NCI-H748 (cell line): ENCODE measurements around the gene NLGN1.

Experiments
- DNase-seq: peaks from one replicate; lab custom pipeline; 2025; ENCODE audit not compliant: unreplicated experiment; lab: John Stamatoyannopoulos, UW

The NLGN1 gene

DNA sequence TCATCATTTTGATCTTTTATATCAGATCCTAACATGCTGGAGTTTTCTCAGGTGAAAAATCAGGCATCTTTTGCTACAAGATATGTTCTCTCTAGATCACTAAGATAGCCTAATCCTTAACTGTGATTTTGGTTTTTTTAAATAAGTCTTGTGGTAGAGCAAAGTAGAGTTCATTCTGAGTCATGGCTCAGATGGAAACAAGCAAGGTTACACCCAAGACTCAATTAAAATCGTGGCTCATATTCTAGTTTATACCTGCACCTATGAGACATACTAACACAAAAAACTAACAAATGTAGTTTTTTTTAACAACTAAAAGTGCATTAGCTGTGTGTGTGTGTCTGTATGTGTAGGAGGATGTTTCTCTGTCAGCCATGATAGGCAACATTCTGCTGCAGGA is 428.2 kb downstream of the NLGN1 start:
- no peak for DNase-seq

DNA sequence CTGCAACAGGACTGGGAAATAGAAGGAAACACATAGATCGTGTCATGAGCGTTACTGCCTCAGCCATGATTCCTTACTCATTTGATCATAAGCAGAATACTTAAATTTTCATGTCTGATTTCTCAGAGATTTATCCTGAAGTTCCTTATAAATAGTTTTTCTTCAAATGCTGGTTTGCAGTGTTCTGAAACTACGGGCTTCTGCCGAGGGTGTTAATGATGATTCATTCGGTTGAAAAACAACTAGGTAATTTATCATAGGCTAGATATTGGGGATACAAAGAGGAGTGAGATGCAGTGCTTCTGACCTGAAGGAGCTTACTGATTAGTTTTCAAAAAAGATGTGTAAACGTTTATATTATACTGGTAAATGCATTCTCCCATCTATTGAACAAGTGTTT is 428.9 kb downstream of the NLGN1 start:
- no peak for DNase-seq

GRCh38 chr3:173826901-173827609 is 429.5 kb downstream of the NLGN1 start:
- no peak for DNase-seq

GRCh38 chr3:173838644-173839043 is 441.1 kb downstream of the NLGN1 start:
- DNase-seq = no peak

GRCh38 chr3:173839859-173840258 is 442.3 kb downstream of the NLGN1 start:
- no peak for DNase-seq

GRCh38 chr3:173841334-173841733 is 443.8 kb downstream of the NLGN1 start:
- DNase-seq = no peak

DNA sequence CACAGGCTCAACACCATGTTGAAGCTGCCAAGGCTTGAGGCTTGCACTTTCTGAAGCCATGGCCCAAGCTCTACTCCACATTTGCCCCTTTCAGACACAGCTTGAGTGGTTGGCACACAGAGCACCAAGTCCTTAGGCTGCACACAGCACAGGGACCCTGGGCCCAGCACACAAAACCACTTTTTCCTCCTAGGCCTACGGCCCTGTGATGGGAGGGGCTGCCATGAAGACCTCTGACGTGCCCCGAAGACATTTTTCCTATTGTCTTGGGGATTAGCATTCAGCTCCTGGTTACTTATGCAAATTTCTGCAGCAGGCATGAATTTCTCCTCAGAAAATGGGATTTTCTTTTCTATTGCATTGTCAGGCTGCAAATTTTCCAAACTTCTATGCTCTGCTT is 445.5 kb downstream of the NLGN1 start:
- DNase-seq = no peak

DNA sequence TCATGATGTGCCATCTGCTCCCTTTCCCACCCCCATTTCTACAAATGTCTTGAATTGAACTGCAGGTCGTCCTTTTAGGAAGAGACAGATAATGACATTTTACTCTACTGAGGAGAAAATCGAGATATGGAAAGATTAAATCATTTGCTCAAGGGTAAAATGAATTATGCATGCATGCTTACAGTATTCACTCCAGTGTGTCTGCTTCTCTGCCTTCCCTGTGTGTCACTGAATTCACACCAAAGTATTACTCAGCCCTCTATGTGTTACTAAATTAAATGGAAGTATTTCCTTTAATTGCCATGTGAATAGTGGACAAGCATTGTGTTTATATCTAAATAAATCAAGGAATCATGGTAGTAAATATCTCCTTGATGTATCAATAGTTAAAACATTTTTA is 449.0 kb downstream of the NLGN1 start:
- DNase-seq = no peak

DNA sequence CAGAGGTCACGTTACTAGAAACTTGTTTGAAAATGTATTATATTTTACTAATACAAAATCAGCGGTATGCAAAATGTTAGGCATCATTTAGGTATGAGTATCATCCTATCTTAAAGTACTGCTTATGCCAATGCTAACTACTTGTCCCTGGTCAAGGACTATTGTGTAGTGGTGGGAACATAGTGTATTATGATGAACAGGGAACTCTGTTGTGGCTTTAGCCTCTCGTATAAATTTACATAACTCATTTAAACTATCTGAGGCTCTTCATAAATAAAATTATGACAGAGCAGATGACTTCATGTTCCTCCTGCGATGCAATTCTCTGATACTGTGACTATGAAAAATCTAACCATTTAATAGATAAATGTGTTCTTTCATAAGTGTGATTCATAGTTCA is 451.9 kb downstream of the NLGN1 start:
- no peak for DNase-seq

DNA sequence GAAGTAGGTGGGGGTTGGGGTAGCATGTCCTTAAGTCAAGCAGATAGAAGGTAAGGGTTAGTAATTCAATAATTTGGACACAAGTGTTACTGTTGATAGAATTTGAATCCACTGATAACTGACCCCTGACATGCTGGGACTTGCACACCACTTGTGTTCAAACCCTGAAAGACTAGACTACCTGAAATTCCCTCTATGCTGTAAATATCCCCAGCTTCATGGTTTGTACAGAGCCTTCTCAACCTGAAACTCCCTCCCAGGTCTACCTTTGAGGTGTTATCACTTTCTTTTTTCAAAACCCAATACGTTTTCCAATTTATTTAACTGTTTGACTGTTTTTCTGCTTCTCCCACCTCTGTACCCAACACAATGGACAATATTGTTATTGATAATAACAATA is 459.6 kb downstream of the NLGN1 start:
- DNase-seq = peak; percentile 2

DNA sequence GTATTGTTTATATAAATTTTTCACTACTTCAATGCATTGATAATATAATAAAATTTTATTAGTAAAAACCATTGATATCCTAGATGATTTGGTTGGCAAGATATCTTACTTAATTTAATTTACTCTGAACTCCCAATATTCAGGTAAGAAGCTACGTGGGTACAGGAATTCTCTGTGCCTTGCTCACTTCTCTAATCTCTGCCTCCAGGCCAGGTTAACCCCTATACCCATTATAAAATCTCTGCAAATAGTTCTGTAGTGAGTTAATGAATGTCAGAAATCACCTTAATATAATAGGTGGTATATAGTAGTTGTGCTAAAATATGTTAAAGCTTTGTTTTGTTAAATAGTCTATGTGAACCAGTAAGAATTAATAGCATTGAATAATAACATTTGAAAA is 465.2 kb downstream of the NLGN1 start:
- DNase-seq = no peak

DNA sequence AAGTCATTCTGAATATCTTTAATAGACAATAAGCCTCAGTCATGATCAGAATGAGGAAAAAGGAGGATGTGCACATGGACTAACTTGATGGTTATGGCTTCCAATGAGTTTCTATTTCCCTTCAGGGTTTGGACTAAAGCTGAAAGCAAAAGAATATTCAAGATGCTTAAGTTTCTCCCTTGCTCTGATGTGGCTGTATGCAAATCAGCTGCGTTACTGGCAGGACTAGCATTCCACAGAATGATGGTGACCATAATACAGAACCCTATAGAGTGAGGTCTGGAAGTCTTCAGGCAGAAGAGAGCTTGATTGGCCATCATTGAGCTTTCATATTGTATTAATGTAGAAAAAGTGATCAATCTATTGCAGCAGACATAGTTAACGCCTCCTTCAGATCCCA is 466.0 kb downstream of the NLGN1 start:
- no peak for DNase-seq

GRCh38 chr3:173865900-173866498 is 468.5 kb downstream of the NLGN1 start:
- no peak for DNase-seq

DNA sequence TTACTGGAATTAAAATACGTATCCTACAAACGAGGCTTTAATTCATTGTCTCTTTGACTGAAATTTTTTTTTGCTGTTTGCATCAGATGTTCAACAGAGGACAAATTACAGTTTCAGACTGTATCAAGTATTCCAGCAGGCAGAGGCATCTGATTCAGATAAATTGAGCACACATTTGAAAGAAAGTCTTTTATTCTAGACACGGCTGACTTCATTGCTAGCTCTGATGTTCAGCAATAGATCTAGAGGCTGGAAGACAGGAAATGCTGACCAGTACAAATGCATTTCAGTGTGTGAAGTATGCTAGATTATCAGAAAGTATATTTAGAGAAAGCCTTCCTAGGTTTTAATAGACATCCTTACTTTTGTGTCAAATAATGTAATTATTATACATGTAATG is 472.2 kb downstream of the NLGN1 start:
- DNase-seq = no peak

GRCh38 chr3:173870976-173871375 is 473.4 kb downstream of the NLGN1 start:
- no peak for DNase-seq

GRCh38 chr3:173875790-173876189 is 478.2 kb downstream of the NLGN1 start:
- no peak for DNase-seq

- DNase-seq = no peak
These were observed 478.9 kb downstream of the NLGN1 start for GRCh38 chr3:173876476-173876875.

- no peak for DNase-seq
These were observed 490.3 kb downstream of the NLGN1 start for GRCh38 chr3:173887888-173888287.

- no peak for DNase-seq
These were observed 492.1 kb downstream of the NLGN1 start for GRCh38 chr3:173889596-173889995.

DNA sequence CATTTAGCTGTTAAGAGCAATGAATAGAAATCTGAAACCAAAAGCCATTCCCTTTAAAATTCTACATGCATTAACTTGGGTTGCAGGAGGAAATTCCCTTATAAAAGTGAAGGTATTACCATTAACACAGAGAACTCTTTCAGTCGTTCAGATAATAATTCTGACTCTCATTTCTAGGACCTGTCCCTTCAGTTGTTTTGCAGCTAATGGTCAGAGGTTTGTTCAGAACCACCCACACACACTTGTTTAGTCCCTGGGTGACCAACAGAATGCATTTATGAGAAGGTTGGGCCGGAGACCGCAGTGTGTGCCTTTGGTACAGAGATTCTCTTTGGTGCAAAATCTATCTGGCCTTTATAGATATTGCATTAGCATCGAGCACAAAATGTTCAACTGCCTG is 492.5 kb downstream of the NLGN1 start:
- no peak for DNase-seq

DNA sequence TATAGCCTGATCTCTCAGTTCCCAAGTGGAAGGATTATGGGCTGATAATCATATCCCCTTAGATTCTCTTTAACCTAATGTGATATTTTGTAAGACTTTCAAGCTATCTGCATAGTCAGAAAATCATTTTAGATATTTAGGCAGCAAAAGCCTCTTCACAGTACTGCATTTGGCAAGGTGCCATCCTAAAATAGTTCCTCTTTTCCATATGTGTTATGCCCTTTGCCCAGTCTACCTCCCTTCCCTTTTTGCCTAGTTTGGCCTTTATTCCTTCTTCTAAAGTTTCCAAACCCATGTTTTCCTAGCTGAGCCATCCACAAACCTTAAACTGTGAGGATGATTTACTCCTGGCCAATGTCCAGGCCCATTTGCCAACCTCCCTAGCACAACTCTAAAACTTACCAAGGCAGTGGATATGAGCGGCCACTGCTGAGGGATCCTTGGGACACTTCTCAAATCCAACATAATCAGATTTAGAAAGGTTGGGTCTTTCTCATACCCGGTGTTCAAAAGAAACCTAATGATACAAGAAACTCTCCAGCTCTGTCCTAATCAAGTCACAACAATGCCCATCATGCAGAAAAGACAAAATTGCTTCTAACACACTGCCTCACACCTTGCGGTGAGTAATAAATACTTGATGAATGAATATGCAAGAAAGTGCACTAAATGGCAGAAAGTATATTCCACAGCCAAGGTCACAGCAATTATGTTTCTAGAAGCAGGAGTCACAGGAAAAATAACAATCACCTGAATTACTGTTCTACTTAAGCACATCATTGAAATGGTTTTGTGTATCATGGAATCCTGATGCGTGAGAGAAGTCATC is 493.9 kb downstream of the NLGN1 start:
- peak; percentile 2 for DNase-seq

DNA sequence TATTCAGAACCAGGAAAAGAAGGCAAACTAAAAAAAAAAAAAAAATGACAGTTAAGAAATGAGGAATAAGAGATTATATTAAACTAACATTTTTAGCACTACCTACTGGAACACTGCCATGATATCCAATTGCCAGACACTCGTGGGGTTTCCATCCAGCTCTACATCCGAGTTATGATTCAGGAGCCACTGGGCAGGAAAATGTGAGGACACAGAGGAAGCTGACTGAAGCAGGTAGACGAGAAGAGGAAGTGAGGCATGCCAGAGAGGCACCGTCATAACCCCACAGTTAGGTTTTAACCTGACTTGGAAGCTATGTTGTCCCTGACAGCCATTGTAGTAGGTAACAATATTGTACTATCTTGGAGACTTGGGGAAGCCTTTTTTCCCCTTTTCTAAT is 495.0 kb downstream of the NLGN1 start:
- DNase-seq = no peak
